MCF 10A (cell line): ENCODE data around the gene PTPRC. TPM values are rescaled to one million over a fixed set of nuclear protein-coding genes. Genes with fewer than 3 reads are reported as not detected.

Experiments
- BruUV-seq: library from RNA; stranded (reverse); fragments of 400-500 nt; replicated peaks from 2 replicates; lab custom pipeline; 2021; lab: Mats Ljungman, UMichigan
- CTCF ChIA-PET: fragments of 300-600 bp; sonication (Branson Sonifier 250); formaldehyde crosslinking; extraction: SDS; loops from one replicate; lab custom pipeline; 2021; ENCODE audit warnings: antibody characterized with exemption, inconsistent platforms; lab: Yijun Ruan, JAX
- POLR2A ChIA-PET: fragments of 300-600, 350-650 bp; sonication (Branson Sonifier 250); formaldehyde crosslinking; extraction: SDS; loops from one replicate; lab custom pipeline; 2020; ENCODE audit warnings: antibody characterized with exemption, inconsistent platforms; lab: Yijun Ruan, JAX
- DNase-seq: peaks from one replicate; pipeline ENCODE4 v3.0.0-alpha.2; 2018; ENCODE audit not compliant: unreplicated experiment
- H3K27ac Mint-ChIP-seq: one replicate; pipeline ENCODE4 v1.8.0; 2022; ENCODE audit warnings: mild to moderate bottlenecking, low read depth, mixed read lengths; ENCODE audit not compliant: unreplicated experiment
- H3K27me3 Mint-ChIP-seq: one replicate; pipeline ENCODE4 v1.8.0; 2022; ENCODE audit warnings: mixed read lengths; ENCODE audit not compliant: insufficient read depth, unreplicated experiment
- H3K36me3 Mint-ChIP-seq: one replicate; pipeline ENCODE4 v1.8.0; 2022; ENCODE audit warnings: mild to moderate bottlenecking, moderate library complexity, mixed read lengths; ENCODE audit not compliant: insufficient read depth, unreplicated experiment
- H3K4me1 Mint-ChIP-seq: one replicate; pipeline ENCODE4 v1.8.0; 2022; ENCODE audit warnings: mixed read lengths; ENCODE audit not compliant: insufficient read depth, unreplicated experiment
- H3K4me3 Mint-ChIP-seq: one replicate; pipeline ENCODE4 v1.8.0; 2022; ENCODE audit warnings: mild to moderate bottlenecking, moderate library complexity, mixed read lengths; ENCODE audit not compliant: unreplicated experiment
- H3K9me3 Mint-ChIP-seq: one replicate; pipeline ENCODE4 v1.8.0; 2022; ENCODE audit warnings: mixed read lengths; ENCODE audit not compliant: unreplicated experiment
- intact Hi-C: fragments of 100-400 bp; cut with micrococcal nuclease; formaldehyde crosslinking; loops from 2 replicates; pipeline ENCODE4 v1.14.1; 2022
- total RNA-seq: library from RNA; stranded (reverse); gene quantifications from 2 replicates; pipeline ENCODE4 v1.2.3, GENCODE V29; 2022
- TF ChIP-seq, protein P1 (sequence below): fragments of 200-600 bp; IDR thresholded peaks from one replicate; pipeline ENCODE4 v1.8.0; 2022; ENCODE audit warnings: antibody characterized with exemption, mild to moderate bottlenecking; ENCODE audit not compliant: unreplicated experiment

The PTPRC gene
- total RNA-seq, 1 experiment from 2014 or later = not detected

GRCh38 chr1:198711837-198712236 is 73.0 kb downstream of the PTPRC start:
- H3K36me3 Mint-ChIP-seq = no peaks in the 10 kb centered on the region
- ChIA-PET POLR2A (no interaction called here), CTCF (interaction anchor here (0.6 to 2.1 kb wide), 2 partner anchors 10 to 173 kb away, joined by 3 to 8 read pairs; no protein-coding TSS in a partner anchor)
- H3K27ac Mint-ChIP-seq = no peak overlapping the region
- DNase-seq = peak; percentile 37
- no peaks in the 10 kb centered on the region for H3K27me3 Mint-ChIP-seq
- TF ChIP-seq, protein P1, sequence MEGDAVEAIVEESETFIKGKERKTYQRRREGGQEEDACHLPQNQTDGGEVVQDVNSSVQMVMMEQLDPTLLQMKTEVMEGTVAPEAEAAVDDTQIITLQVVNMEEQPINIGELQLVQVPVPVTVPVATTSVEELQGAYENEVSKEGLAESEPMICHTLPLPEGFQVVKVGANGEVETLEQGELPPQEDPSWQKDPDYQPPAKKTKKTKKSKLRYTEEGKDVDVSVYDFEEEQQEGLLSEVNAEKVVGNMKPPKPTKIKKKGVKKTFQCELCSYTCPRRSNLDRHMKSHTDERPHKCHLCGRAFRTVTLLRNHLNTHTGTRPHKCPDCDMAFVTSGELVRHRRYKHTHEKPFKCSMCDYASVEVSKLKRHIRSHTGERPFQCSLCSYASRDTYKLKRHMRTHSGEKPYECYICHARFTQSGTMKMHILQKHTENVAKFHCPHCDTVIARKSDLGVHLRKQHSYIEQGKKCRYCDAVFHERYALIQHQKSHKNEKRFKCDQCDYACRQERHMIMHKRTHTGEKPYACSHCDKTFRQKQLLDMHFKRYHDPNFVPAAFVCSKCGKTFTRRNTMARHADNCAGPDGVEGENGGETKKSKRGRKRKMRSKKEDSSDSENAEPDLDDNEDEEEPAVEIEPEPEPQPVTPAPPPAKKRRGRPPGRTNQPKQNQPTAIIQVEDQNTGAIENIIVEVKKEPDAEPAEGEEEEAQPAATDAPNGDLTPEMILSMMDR = no peak
- H3K4me3 Mint-ChIP-seq = no peak overlapping the region
- H3K9me3 Mint-ChIP-seq = no peaks in the 10 kb centered on the region
- peaks cover 5% of the 10 kb centered on the region for H3K4me1 Mint-ChIP-seq
- BruUV-seq = no TSS peak
- intact Hi-C loops = no loop called here

DNA sequence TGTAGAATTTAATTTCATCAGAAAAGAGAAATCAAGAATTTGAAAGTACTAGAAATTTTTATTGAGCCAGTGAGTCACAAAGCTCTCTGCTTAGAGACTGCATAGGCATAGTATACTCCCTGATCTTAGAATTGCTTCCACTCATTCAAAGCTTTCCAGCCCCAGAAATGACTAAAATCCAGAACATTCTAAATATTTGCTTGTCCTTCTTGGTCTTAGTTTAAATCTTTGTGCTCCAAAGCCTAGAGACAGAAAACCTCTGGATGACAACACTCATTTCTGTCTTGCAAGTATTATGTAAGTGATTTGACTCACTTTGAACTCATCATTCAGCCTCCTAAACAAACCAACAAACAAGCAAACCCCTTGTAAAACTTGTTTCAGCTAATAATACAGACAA is 74.2 kb downstream of the PTPRC start:
- ChIA-PET CTCF (interaction anchor here (0.6 to 1.0 kb wide), 2 partner anchors 9 to 1251 kb away, joined by 3 to 4 read pairs; no protein-coding TSS in a partner anchor), POLR2A (no interaction called here)
- Mint-ChIP-seq H3K9me3 (no peaks in the 10 kb centered on the region), H3K36me3 (no peaks in the 10 kb centered on the region), H3K27me3 (no peaks in the 10 kb centered on the region), H3K4me1 (peaks cover 5% of the 10 kb centered on the region), H3K27ac (no peak overlapping the region), H3K4me3 (no peak overlapping the region)
- TF ChIP-seq, protein P1 = no peak
- BruUV-seq = no TSS peak
- intact Hi-C loops = no loop called here
- peak; percentile 36 for DNase-seq

GRCh38 chr1:198714271-198714670 is 75.4 kb downstream of the PTPRC start:
- no peaks in the 10 kb centered on the region for H3K9me3 Mint-ChIP-seq
- intact Hi-C loops = no loop called here
- no peak overlapping the region for H3K4me3 Mint-ChIP-seq
- BruUV-seq = no TSS peak
- ChIA-PET POLR2A (no interaction called here), CTCF (interaction anchor here (0.6 to 1.6 kb wide), 2 partner anchors 15 to 750 kb away, joined by 4 to 7 read pairs; no protein-coding TSS in a partner anchor)
- no peaks in the 10 kb centered on the region for H3K36me3 Mint-ChIP-seq
- TF ChIP-seq, protein P1 = no peak
- peaks cover 5% of the 10 kb centered on the region for H3K4me1 Mint-ChIP-seq
- no peak for DNase-seq
- no peak overlapping the region for H3K27ac Mint-ChIP-seq
- no peaks in the 10 kb centered on the region for H3K27me3 Mint-ChIP-seq

GRCh38 chr1:198716051-198716450 is 77.2 kb downstream of the PTPRC start:
- CTCF ChIA-PET = interaction anchor here (1.2 kb wide), 1 partner anchor 12 kb away, joined by 3 read pairs; no protein-coding TSS in a partner anchor
- no TSS peak for BruUV-seq
- no peaks in the 10 kb centered on the region for H3K27me3 Mint-ChIP-seq
- TF ChIP-seq, protein P1 = no peak
- no peaks in the 10 kb centered on the region for H3K36me3 Mint-ChIP-seq
- intact Hi-C loops = no loop called here
- DNase-seq = no peak
- peaks cover 5% of the 10 kb centered on the region for H3K4me1 Mint-ChIP-seq
- H3K9me3 Mint-ChIP-seq = no peaks in the 10 kb centered on the region
- H3K27ac Mint-ChIP-seq = no peak overlapping the region
- POLR2A ChIA-PET = no interaction called here
- H3K4me3 Mint-ChIP-seq = no peak overlapping the region
